ENCODE data around the gene FBXO3.

The FBXO3 gene

GRCh38 chr11:33700502-33701271 lies 73.6 kb downstream of the FBXO3 start, which contains the start of gene C11orf91:
Gene C11orf91, minus strand, starts transcription at chr11:33700826. Its CDS starts 86 bp downstream, at chr11:33700740.
- peak; percentile 93 for DNase-seq

GRCh38 chr11:33700063-33700501 lies 74.2 kb downstream of the FBXO3 start:
- DNase-seq: no peak

- no peak for DNase-seq
These were observed 74.7 kb downstream of the FBXO3 start for GRCh38 chr11:33699515-33700062.

- no peak for DNase-seq
These were observed 75.4 kb downstream of the FBXO3 start for GRCh38 chr11:33698921-33699320.

GRCh38 chr11:33697997-33698396 lies 76.3 kb downstream of the FBXO3 start:
- no peak for DNase-seq

- no peak for DNase-seq
These were observed 77.2 kb downstream of the FBXO3 start for GRCh38 chr11:33696931-33697638.

- DNase-seq: no peak
These were observed 77.9 kb downstream of the FBXO3 start for GRCh38 chr11:33696411-33696810.

GRCh38 chr11:33695051-33695566 lies 79.2 kb downstream of the FBXO3 start:
- DNase-seq: no peak

- no peak for DNase-seq
These were observed 79.8 kb downstream of the FBXO3 start for GRCh38 chr11:33694346-33695050.

GRCh38 chr11:33692541-33692940 lies 81.8 kb downstream of the FBXO3 start:
- no peak for DNase-seq

GRCh38 chr11:33692013-33692504 lies 82.3 kb downstream of the FBXO3 start:
- no peak for DNase-seq

- DNase-seq: no peak
These were observed 83.1 kb downstream of the FBXO3 start for GRCh38 chr11:33691066-33691864.

All from activated T-cell treated with anti-CD3 and anti-CD28 coated beads for 4 hours (primary cell).